IMR-90 (cell line): Measurements from ENCODE around the gene ASCL1. TPM values are rescaled to one million over a fixed set of nuclear protein-coding genes. Genes with fewer than 3 reads are reported as not detected.

Experiments used
- ATAC-seq: fragments of 200-7000 bp; cut with Tn5 transposase; 2 replicates; pipeline ENCODE4 v1.9.1; 2020; ENCODE audit warnings: low read depth, mild to moderate bottlenecking, moderate library complexity
- BruUV-seq: library from RNA; stranded (reverse); fragments of 400-500 nt; replicated peaks from 2 replicates; lab custom pipeline; 2021; lab: Mats Ljungman, UMichigan
- CTCF ChIA-PET: fragments of 300-600 bp; formaldehyde crosslinking; extraction: SDS; loops from one replicate; lab custom pipeline; 2021; ENCODE audit warnings: antibody characterized with exemption; lab: Yijun Ruan, JAX
- POLR2A ChIA-PET: fragments of 300-600 bp; sonication (Branson Sonifier 250); formaldehyde crosslinking; loops from one replicate; lab custom pipeline; 2022; ENCODE audit warnings: antibody characterized with exemption; ENCODE audit not compliant: unreplicated experiment; lab: Charles Lee
- DNase-seq: peaks from one replicate; pipeline ENCODE4 v3.0.0; 2013
- H2AFZ ChIP-seq: replicated peaks from 2 replicates; pipeline ENCODE3; 2013; ENCODE audit warnings: low read length, mild to moderate bottlenecking; ENCODE audit not compliant: poor library complexity
- H2AK5ac ChIP-seq: 2 replicates; pipeline ENCODE4 v1.6.1; 2013; ENCODE audit warnings: low read depth, low read length, inconsistent platforms
- H2AK9ac ChIP-seq: replicated peaks from 2 replicates; pipeline ENCODE3; 2013; ENCODE audit warnings: mild to moderate bottlenecking, low read depth, low read length, moderate library complexity; ENCODE audit not compliant: poor library complexity
- H2BK120ac ChIP-seq: 2 replicates; pipeline ENCODE4 v1.6.1; 2013; ENCODE audit warnings: low read depth, low read length, inconsistent platforms
- H2BK15ac ChIP-seq: 3 replicates; pipeline ENCODE4 v1.6.1; 2013; ENCODE audit warnings: low read depth, low read length, inconsistent platforms
- H2BK20ac ChIP-seq: 2 replicates; pipeline ENCODE4 v1.6.1; 2013; ENCODE audit warnings: low read depth, mild to moderate bottlenecking, inconsistent platforms, low read length, moderate library complexity
- H2BK5ac ChIP-seq: 2 replicates; pipeline ENCODE4 v1.6.1; 2013; ENCODE audit warnings: mild to moderate bottlenecking, low read depth, low read length, inconsistent platforms; ENCODE audit not compliant: poor library complexity, severe bottlenecking
- H3K14ac ChIP-seq: replicated peaks from 2 replicates; pipeline ENCODE4 v1.6.1; 2013; ENCODE audit warnings: low read depth, low read length, inconsistent platforms
- H3K18ac ChIP-seq: 2 replicates; pipeline ENCODE4 v1.6.1; 2013; ENCODE audit warnings: low read depth, low read length, control low read depth
- H3K23ac ChIP-seq: 2 replicates; pipeline ENCODE4 v1.6.1; 2013; ENCODE audit warnings: low read depth, low read length, inconsistent platforms
- H3K27ac ChIP-seq: 2 replicates; pipeline ENCODE4 v1.5.1; 2013; ENCODE audit warnings: mild to moderate bottlenecking, control low read depth, low read length; ENCODE audit not compliant: insufficient read depth
- H3K27me3 ChIP-seq: 2 replicates; pipeline ENCODE4 v1.6.1; 2013; ENCODE audit warnings: low read length; ENCODE audit not compliant: control insufficient read depth, insufficient read depth
- H3K36me3 ChIP-seq: 2 replicates; pipeline ENCODE4 v1.6.1; 2013; ENCODE audit warnings: low read length, mixed read lengths; ENCODE audit not compliant: control insufficient read depth, insufficient read depth
- H3K4ac ChIP-seq: 2 replicates; pipeline ENCODE4 v1.6.1; 2013; ENCODE audit warnings: low read depth, low read length, inconsistent platforms
- H3K4me1 ChIP-seq: 2 replicates; pipeline ENCODE4 v1.6.1; 2013; ENCODE audit warnings: low read length, mixed read lengths; ENCODE audit not compliant: control insufficient read depth, insufficient read depth
- H3K4me2 ChIP-seq: 2 replicates; pipeline ENCODE4 v1.6.1; 2013; ENCODE audit warnings: low read depth, mild to moderate bottlenecking, control low read depth, low read length, moderate library complexity
- H3K4me3 ChIP-seq: 2 replicates; pipeline ENCODE4 v1.5.1; 2013; ENCODE audit warnings: low read depth, mild to moderate bottlenecking, control low read depth, low read length, moderate library complexity; ENCODE audit not compliant: insufficient read depth
- H3K56ac ChIP-seq: 2 replicates; pipeline ENCODE4 v1.6.1; 2013; ENCODE audit warnings: low read length, inconsistent platforms; ENCODE audit not compliant: insufficient read depth; ENCODE audit errors: extremely low read depth
- H3K79me1 ChIP-seq, 2 experiments: 2 replicates each; pipeline ENCODE4 v1.6.1; 2013; ENCODE audit warnings: low read length in 2 of 2, inconsistent platforms in 1 of 2, low read depth in 1 of 2
- H3K9ac ChIP-seq: 2 replicates; pipeline ENCODE4 v1.6.1; 2013; ENCODE audit warnings: low read depth, low read length, control low read depth
- H3K9me1 ChIP-seq: 2 replicates; pipeline ENCODE4 v1.6.1; 2013; ENCODE audit warnings: low read length, inconsistent platforms; ENCODE audit not compliant: insufficient read depth
- H3K9me3 ChIP-seq: 2 replicates; pipeline ENCODE4 v1.6.1; 2013; ENCODE audit warnings: low read length; ENCODE audit not compliant: control insufficient read depth, insufficient read depth
- H4K20me1 ChIP-seq: 2 replicates; pipeline ENCODE4 v1.6.1; 2013; ENCODE audit warnings: low read length, inconsistent platforms; ENCODE audit not compliant: insufficient read depth
- H4K5ac ChIP-seq: 2 replicates; pipeline ENCODE4 v1.6.1; 2013; ENCODE audit warnings: mild to moderate bottlenecking, low read depth, low read length, control low read depth
- H4K8ac ChIP-seq, 2 experiments: 2 replicates each; pipeline ENCODE4 v1.6.1; 2013; ENCODE audit warnings: low read depth in 2 of 2, low read length in 2 of 2, control low read depth in 1 of 2, inconsistent platforms in 1 of 2
- H4K91ac ChIP-seq: 2 replicates; pipeline ENCODE4 v1.6.1; 2013; ENCODE audit warnings: low read depth, low read length, inconsistent platforms; ENCODE audit not compliant: insufficient read depth
- MAZ ChIP-seq: IDR thresholded peaks from 2 replicates; pipeline ENCODE4 v1.6.1; 2012; ENCODE audit warnings: low read depth, mild to moderate bottlenecking, low read length, improper control_type of control experiment, moderate library complexity, borderline replicate concordance
- POLR2A ChIP-seq: IDR thresholded peaks from 2 replicates; pipeline ENCODE4 v1.6.1; 2012; ENCODE audit warnings: mild to moderate bottlenecking, low read depth, low read length
- RAD21 ChIP-seq: IDR thresholded peaks from 2 replicates; pipeline ENCODE4 v1.6.1; 2012; ENCODE audit warnings: low read length, improper control_type of control experiment
- RFX5 ChIP-seq: IDR thresholded peaks from 2 replicates; pipeline ENCODE4 v1.8.0; 2012; ENCODE audit warnings: low read depth, mild to moderate bottlenecking, low read length, moderate library complexity
- SMC3 ChIP-seq: fragments of 150-350 bp; IDR thresholded peaks from 2 replicates; pipeline ENCODE4 v1.6.1; 2016; ENCODE audit warnings: low read depth, mild to moderate bottlenecking, antibody characterized with exemption, low read length, moderate library complexity
- WGBS, 2 experiments: methylation state at CpG; one replicate each; pipeline versions ENCODE4 v1.1.5 to v1.1.7; 2013; ENCODE audit warnings: missing lambda C conversion rate in 2 of 2; ENCODE audit not compliant: insufficient read length in 1 of 2; ENCODE audit errors: extremely low coverage in 2 of 2; 5-methylcytosine and 5-hydroxymethylcytosine counted together
- dilution Hi-C: fragments of 300-500 bp; cut with HindIII; formaldehyde crosslinking; loops from one replicate; pipeline ENCODE4 v1.14.3; 2018; ENCODE audit warnings: low sequenced_read_pairs; ENCODE audit not compliant: unreplicated experiment
- in situ Hi-C: fragments of 300-500 bp; cut with MboI; formaldehyde crosslinking; loops from 3 replicates; pipeline ENCODE4 v1.14.3; 2019; ENCODE audit warnings: low sequenced_read_pairs, inconsistent platforms, mixed read lengths
- intact Hi-C: fragments of 100-400 bp; cut with micrococcal nuclease; formaldehyde crosslinking; loops from 2 replicates; pipeline ENCODE4 v1.10.0; 2022
- polyA plus RNA-seq, 3 experiments: library from polyadenylated mRNA; depleted of rRNA; stranded (reverse); fragments of >200 nt; gene quantifications; 2 replicates each; pipeline ENCODE4 v1.2.3, GENCODE V29; 2012; ENCODE audit warnings: low replicate concordance in 1 of 3
- total RNA-seq: library from RNA; depleted of rRNA; stranded (reverse); fragments of >200 nt; gene quantifications from 2 replicates; pipeline ENCODE4 v1.2.3, GENCODE V29; 2012
- TF ChIP-seq, protein P1 (sequence below): fragments of 150-350 bp; IDR thresholded peaks from 2 replicates; pipeline ENCODE4 v1.6.1; 2017; ENCODE audit warnings: mild to moderate bottlenecking, antibody characterized with exemption, low read length, low read depth
- TF ChIP-seq, protein P2 (sequence below): conservative IDR thresholded peaks from 2 replicates; pipeline ENCODE4 v1.5.1; 2012; ENCODE audit warnings: mild to moderate bottlenecking, low read depth, low read length, improper control_type of control experiment

Gene ASCL1
- total and polyA plus RNA-seq, 2 of the 4 experiments (the other 2 are of a cell fraction) = not detected

DNA sequence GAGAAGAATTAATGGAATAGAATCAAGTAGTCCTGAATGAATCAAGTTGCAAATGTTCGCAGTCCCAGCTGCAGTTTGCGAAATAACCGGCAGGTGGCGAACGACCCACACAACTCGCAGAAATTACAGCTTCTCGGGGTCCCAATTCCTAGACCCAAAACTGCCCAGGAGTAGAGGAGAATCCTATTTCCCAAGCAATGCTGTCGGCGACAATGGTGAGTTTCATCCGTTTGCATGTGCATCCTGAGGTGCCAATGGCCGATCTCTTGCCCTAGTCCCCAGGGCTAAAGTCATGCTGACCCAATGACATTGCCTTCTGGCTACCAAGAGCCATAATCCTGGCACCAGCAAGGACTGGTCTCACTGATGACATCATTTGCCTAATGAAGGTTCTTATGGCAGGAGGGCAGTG is 8.5 kb upstream of the ASCL1 start:
- Histone ChIP-seq H3K56ac (no peak overlapping the region), H3K9me3 (no peaks in the 10 kb centered on the region), H4K91ac (no peak overlapping the region), H2AK9ac (no peak overlapping the region), H3K23ac (no peak overlapping the region), H3K27me3 (peaks cover 12% of the 10 kb centered on the region), H3K4me3 (no peak overlapping the region), H4K5ac (no peak overlapping the region), H3K4me2 (no peak overlapping the region), H3K4me1 (no peaks in the 10 kb centered on the region), H2AK5ac (no peak overlapping the region), H3K14ac (no peak overlapping the region), H2BK120ac (no peak overlapping the region), H2BK20ac (no peak overlapping the region), H2BK15ac (no peak overlapping the region), H3K27ac (no peak overlapping the region), H2BK5ac (no peak overlapping the region), H3K36me3 (no peaks in the 10 kb centered on the region), H3K4ac (no peak overlapping the region), H4K20me1 (no peaks in the 10 kb centered on the region), H3K9me1 (no peaks in the 10 kb centered on the region), H2AFZ (no peak overlapping the region), H4K8ac (no peak overlapping the region), H3K79me1 (no peaks in the 10 kb centered on the region), H3K18ac (no peak overlapping the region), H3K9ac (no peak overlapping the region)
- ChIA-PET POLR2A (no interaction called here), CTCF (interaction anchor here (0.8 to 2.6 kb wide), 8 partner anchors 9 to 601 kb away, joined by 3 to 38 read pairs (median 4); no protein-coding TSS in a partner anchor)
- ATAC-seq (peak; percentile 61), DNase-seq (peak; percentile 37)
- TF ChIP-seq POLR2A = no peak
- TF ChIP-seq MAZ = no peak
- TF ChIP-seq SMC3 = peak; percentile 67
- TF ChIP-seq RAD21 = peak; percentile 62
- TF ChIP-seq RFX5 = no peak
- TF ChIP-seq, protein P1, sequence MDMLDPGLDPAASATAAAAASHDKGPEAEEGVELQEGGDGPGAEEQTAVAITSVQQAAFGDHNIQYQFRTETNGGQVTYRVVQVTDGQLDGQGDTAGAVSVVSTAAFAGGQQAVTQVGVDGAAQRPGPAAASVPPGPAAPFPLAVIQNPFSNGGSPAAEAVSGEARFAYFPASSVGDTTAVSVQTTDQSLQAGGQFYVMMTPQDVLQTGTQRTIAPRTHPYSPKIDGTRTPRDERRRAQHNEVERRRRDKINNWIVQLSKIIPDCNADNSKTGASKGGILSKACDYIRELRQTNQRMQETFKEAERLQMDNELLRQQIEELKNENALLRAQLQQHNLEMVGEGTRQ = no peak
- TF ChIP-seq, protein P2, sequence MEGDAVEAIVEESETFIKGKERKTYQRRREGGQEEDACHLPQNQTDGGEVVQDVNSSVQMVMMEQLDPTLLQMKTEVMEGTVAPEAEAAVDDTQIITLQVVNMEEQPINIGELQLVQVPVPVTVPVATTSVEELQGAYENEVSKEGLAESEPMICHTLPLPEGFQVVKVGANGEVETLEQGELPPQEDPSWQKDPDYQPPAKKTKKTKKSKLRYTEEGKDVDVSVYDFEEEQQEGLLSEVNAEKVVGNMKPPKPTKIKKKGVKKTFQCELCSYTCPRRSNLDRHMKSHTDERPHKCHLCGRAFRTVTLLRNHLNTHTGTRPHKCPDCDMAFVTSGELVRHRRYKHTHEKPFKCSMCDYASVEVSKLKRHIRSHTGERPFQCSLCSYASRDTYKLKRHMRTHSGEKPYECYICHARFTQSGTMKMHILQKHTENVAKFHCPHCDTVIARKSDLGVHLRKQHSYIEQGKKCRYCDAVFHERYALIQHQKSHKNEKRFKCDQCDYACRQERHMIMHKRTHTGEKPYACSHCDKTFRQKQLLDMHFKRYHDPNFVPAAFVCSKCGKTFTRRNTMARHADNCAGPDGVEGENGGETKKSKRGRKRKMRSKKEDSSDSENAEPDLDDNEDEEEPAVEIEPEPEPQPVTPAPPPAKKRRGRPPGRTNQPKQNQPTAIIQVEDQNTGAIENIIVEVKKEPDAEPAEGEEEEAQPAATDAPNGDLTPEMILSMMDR = peak; percentile 74
- intact Hi-C loops (loop anchor here (1.0 kb wide), 1 partner anchor 599 kb away; no protein-coding TSS in a partner anchor), dilution Hi-C loops (no loop called here), in situ Hi-C loops (loop anchor here (5.0 kb wide), 1 partner anchor 598 kb away; no protein-coding TSS in a partner anchor)
- BruUV-seq = no TSS peak
- no CpG with 5 or more reads among the region's 11 CpGs for WGBS, 2 experiments
